ENCODE data around the gene CYP8B1.

Gene CYP8B1

DNA sequence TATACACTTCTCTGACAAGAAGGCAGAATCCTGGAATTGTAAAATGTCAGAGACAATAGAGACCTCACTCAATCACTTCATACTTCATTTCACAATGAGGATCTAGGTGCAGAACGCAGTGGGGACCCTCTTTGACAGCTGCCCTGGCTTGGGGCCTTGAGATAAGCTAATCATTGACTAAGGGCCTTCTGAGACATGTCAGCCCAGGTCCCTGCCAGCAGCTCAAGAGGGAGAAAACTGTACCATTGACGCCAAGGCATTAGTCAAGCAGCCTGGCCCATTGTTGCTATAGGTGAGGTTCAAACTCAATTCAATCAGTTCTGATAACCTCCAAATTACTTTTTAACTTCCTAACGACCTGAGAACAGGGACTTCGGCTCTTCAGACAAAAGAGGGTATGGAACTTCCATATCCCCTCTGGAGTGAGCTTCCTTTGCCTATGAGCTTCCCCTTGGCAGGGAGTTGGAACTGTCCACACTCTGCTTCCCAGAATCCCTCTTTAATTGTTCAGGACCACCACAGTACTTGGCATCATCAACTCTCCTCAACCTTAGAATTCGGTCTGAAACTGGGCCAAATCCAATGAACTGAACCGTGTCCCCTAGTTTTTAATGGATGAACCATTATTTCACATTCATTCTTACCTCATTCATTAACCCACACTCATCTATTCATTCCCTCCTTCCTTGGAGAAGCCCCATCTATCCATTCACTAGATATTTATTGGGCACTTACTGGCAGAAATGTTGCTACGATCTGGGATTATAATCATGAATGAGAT is 1.5 kb upstream of the CYP8B1 start:
- TF ChIP-seq, protein P1, sequence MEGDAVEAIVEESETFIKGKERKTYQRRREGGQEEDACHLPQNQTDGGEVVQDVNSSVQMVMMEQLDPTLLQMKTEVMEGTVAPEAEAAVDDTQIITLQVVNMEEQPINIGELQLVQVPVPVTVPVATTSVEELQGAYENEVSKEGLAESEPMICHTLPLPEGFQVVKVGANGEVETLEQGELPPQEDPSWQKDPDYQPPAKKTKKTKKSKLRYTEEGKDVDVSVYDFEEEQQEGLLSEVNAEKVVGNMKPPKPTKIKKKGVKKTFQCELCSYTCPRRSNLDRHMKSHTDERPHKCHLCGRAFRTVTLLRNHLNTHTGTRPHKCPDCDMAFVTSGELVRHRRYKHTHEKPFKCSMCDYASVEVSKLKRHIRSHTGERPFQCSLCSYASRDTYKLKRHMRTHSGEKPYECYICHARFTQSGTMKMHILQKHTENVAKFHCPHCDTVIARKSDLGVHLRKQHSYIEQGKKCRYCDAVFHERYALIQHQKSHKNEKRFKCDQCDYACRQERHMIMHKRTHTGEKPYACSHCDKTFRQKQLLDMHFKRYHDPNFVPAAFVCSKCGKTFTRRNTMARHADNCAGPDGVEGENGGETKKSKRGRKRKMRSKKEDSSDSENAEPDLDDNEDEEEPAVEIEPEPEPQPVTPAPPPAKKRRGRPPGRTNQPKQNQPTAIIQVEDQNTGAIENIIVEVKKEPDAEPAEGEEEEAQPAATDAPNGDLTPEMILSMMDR (IDR thresholded peaks at IDR 0.05; ENCODE audit: low read depth, low read length, missing control alignments) = no peak
- H3K4me3 ChIP-seq (ENCODE audit: low read depth, low read length) = no peak overlapping the region
- in situ Hi-C loops (cut with HindIII; ENCODE audit: low sequenced_read_pairs) = no loop called here
- DNase-seq (ENCODE audit: low read depth) = no peak

DNA sequence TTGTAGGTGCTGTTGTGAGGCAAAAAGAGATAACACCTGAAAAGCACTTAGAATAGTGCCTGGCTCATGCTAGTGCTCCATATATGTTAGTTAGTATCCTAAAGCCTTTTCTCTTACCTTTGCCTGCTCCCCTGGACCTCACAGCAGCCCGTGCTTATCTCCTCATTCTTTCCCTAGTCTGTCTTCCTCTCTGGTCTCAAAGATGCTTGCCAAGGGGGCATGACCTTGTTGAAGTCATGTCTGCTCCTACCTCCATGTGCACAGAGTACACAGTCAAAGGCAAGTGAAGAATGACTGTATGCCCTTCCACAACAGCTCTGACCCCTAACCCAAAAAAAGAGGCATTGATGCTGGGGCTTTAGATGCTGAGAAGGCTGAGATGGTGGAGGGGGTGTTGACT is 722 bp upstream of the CYP8B1 start:
- no peak for DNase-seq (ENCODE audit: low read depth)
- TF ChIP-seq, protein P1 (IDR thresholded peaks at IDR 0.05; ENCODE audit: low read depth, low read length, missing control alignments) = no peak
- no peak overlapping the region for H3K4me3 ChIP-seq (ENCODE audit: low read depth, low read length)
- in situ Hi-C loops (cut with HindIII; ENCODE audit: low sequenced_read_pairs) = no loop called here

DNA sequence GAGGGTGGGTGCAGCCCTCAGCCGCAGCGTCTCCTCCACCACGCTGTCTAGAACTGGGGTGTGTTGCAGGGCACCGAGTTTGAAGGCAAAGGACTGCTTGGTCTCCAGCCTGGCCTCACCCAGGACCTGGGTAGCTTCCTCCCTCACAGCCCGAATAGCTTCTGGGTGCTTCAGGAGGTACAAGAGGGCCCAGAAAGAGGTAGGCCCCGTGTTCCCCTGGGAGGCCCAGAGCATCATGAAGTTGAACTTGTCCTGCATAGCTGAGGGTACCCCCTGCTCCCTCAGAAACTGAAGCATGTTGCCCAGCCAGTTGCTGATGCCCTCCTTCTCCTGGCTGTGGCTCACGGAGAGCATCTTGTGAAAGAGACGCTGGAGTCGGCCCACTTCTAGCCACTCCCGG is 930 bp downstream of the CYP8B1 start:
- DNase-seq (ENCODE audit: low read depth) = no peak
- H3K4me3 ChIP-seq (ENCODE audit: low read depth, low read length) = no peak overlapping the region
- in situ Hi-C loops (cut with HindIII; ENCODE audit: low sequenced_read_pairs) = no loop called here
- TF ChIP-seq, protein P1 (IDR thresholded peaks at IDR 0.05; ENCODE audit: low read depth, low read length, missing control alignments) = no peak

DNA sequence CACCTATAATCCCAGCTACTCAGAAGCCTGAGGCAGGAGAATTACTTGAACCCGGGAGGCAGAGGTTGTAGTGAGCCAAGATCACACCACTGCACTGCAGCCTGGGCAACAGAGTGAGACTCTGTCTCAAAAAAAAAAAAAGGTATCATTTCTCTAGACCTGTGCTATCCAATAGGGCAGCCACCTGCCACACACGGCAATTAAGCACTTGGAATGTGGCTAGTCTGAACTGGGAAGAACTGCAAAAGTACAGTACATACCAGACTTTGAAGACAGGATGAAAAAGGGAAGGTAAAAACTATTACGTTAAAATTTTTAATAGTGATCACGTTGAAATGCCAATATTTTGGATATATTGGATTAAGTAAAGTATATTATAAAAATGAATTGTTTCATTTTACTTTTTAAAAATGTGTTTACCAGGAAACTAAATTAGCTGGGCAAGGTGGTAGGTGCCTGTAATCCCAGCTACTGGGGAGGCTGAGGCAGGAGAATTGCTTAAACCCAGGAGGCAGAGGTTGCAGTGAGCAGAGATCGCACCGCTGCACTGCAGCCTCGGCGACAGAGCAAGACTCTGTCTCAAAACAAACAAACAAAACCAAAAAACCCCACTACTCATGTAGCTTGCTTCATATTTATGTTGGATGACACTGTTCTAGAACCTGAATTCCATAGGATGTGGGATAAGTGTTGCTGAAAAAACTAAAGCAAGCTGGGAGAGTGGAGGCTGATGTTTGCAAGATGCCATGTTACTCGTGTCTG is 2.3 kb downstream of the CYP8B1 start:
- H3K4me3 ChIP-seq (ENCODE audit: low read depth, low read length) = no peak overlapping the region
- DNase-seq (ENCODE audit: low read depth) = no peak
- in situ Hi-C loops (cut with HindIII; ENCODE audit: low sequenced_read_pairs) = no loop called here
- TF ChIP-seq, protein P1 (IDR thresholded peaks at IDR 0.05; ENCODE audit: low read depth, low read length, missing control alignments) = no peak

DNA sequence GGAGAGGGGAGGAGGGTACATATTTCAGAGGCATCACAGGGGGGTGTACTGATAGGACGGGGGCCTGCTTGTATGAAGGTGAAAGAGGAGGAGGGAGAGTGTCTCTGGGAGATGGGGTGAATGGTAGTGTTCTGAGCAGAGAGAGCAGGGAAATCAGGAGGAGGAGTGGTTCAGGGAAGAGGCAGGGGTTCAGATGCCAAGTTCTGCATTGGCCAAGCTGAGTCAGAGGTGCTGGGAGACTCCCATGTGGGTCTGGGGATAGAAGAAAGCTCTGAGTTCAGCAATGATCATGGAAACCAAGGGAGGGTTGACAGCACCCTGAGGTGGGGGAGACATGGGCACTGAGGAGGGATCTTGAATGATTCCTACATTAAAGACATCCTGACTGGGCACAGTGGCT is 3.0 kb downstream of the CYP8B1 start:
- TF ChIP-seq, protein P1 (IDR thresholded peaks at IDR 0.05; ENCODE audit: low read depth, low read length, missing control alignments) = no peak
- no peak overlapping the region for H3K4me3 ChIP-seq (ENCODE audit: low read depth, low read length)
- in situ Hi-C loops (cut with HindIII; ENCODE audit: low sequenced_read_pairs) = no loop called here
- no peak for DNase-seq (ENCODE audit: low read depth)

DNA sequence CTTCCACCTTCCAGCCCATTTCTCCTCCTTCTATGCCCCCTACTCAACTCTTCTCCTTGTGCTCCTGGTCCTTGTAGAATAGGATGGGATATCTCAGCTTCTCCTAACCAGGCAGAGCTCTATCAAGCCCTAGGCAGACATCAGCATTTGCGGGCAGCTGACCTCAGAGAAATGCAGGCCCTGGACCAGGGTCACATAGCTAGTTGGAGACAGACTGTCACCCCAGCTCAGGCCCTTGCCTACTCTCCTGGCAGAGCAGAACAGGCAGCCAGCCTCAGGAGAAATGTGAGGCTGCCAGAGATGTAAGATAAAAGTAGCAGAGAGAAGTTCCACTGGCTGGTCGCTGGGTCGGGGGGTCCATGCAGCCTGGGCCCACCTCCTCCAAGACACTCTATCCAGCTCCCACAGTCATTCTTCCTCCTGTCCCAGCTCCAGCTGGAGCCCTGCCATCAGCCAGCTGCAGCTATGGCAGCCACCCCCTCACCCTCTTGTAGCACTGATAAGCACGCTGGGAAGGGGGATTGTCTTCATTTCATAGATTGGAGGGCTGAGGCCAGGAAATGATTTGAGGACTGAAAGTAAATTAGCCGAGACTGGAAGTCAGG is 4.0 kb downstream of the CYP8B1 start:
- H3K4me3 ChIP-seq (ENCODE audit: low read depth, low read length) = no peak overlapping the region
- DNase-seq (ENCODE audit: low read depth) = no peak
- in situ Hi-C loops (cut with HindIII; ENCODE audit: low sequenced_read_pairs) = no loop called here
- TF ChIP-seq, protein P1 (IDR thresholded peaks at IDR 0.05; ENCODE audit: low read depth, low read length, missing control alignments) = no peak

Measured in astrocyte of the cerebellum (primary cell).